HG03135 (cell line): ENCODE measurements around the gene LAMC1.
"Not testable (repeated sequence)": the region's sequence is repeated elsewhere in the genome, so short reads cannot be mapped to it uniquely, and the experiment has no call there.

Source experiments
- ATAC-seq: cut with Tn5 transposase; IDR thresholded peaks from one replicate; pipeline ENCODE4 v1.9.1; 2021; ENCODE audit warnings: mild to moderate bottlenecking, moderate library complexity; ENCODE audit not compliant: unreplicated experiment

LAMC1 gene

GRCh38 chr1:183142171-183142570 lies 119.0 kb downstream of the LAMC1 start:
- no peak for ATAC-seq

- ATAC-seq = no peak
Observed at GRCh38 chr1:183143576-183144315, 120.5 kb downstream of the LAMC1 start.

- ATAC-seq = no peak
Observed at GRCh38 chr1:183144752-183145151, 121.5 kb downstream of the LAMC1 start.

- ATAC-seq = no peak
Observed at GRCh38 chr1:183147735-183148134, 124.5 kb downstream of the LAMC1 start.

- no peak for ATAC-seq
Observed at GRCh38 chr1:183148599-183148998, 125.4 kb downstream of the LAMC1 start.

GRCh38 chr1:183149273-183149672 lies 126.1 kb downstream of the LAMC1 start:
- ATAC-seq = no peak

GRCh38 chr1:183150032-183150431 lies 126.8 kb downstream of the LAMC1 start:
- not testable (repeated sequence) for ATAC-seq

- ATAC-seq = no peak
Observed at GRCh38 chr1:183150445-183150844, 127.2 kb downstream of the LAMC1 start.

GRCh38 chr1:183152180-183152579 lies 129.0 kb downstream of the LAMC1 start:
- ATAC-seq = no peak

GRCh38 chr1:183155939-183156338 lies 132.7 kb downstream of the LAMC1 start:
- ATAC-seq = no peak

GRCh38 chr1:183159960-183160359 lies 136.7 kb downstream of the LAMC1 start:
- ATAC-seq = no peak

GRCh38 chr1:183161391-183161790 lies 138.2 kb downstream of the LAMC1 start:
- no peak for ATAC-seq

- ATAC-seq = no peak
Observed at GRCh38 chr1:183163316-183163715, 140.1 kb downstream of the LAMC1 start.

- no peak for ATAC-seq
Observed at GRCh38 chr1:183164340-183164739, 141.1 kb downstream of the LAMC1 start.

GRCh38 chr1:183164963-183165362 lies 141.7 kb downstream of the LAMC1 start:
- ATAC-seq = no peak

GRCh38 chr1:183165456-183165855 lies 142.2 kb downstream of the LAMC1 start:
- no peak for ATAC-seq

GRCh38 chr1:183166454-183166853 lies 143.2 kb downstream of the LAMC1 start:
- ATAC-seq = no peak

- ATAC-seq = no peak
Observed at GRCh38 chr1:183167676-183168075, 144.5 kb downstream of the LAMC1 start.

- no peak for ATAC-seq
Observed at GRCh38 chr1:183168308-183168707, 145.1 kb downstream of the LAMC1 start.

GRCh38 chr1:183173828-183174227 lies 150.6 kb downstream of the LAMC1 start:
- no peak for ATAC-seq

GRCh38 chr1:183175631-183176030 lies 152.4 kb downstream of the LAMC1 start:
- no peak for ATAC-seq

GRCh38 chr1:183178545-183178944 lies 155.3 kb downstream of the LAMC1 start:
- no peak for ATAC-seq

GRCh38 chr1:183179033-183179432 lies 155.8 kb downstream of the LAMC1 start:
- no peak for ATAC-seq
